Measurements from ENCODE around the gene GTF3C4. TPM values are rescaled to one million over a fixed set of nuclear protein-coding genes. Genes with fewer than 3 reads are reported as not detected.

Gene GTF3C4
- total RNA-seq, 2 donors from 2014 or later: 16.0 to 17.3 TPM

DNA sequence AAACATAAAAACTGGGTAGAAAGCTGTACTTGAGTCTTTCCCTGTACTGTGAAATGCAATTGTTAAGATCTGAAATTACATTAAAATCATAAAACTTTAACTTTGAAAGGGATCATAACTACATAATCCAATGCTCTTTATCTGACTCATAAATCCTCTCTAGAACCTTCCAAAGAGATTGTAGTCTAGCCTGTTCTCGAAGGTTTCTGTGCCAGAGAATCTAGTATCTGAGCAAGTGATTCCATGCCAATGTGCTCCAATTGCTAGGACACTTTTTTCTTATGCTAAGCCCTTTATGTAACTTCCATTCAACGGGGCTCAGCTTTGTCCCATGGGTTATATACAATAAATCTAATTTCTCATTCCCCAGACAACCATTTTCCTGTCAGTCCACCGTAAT, 21.6 kb upstream of the GTF3C4 start:
- 54% methylated on average over 3 of the region's 3 CpGs for WGBS
- Histone ChIP-seq H3K36me3 (peaks cover 3 to 21% of the 10 kb centered on the region in 2 donors), H3K27ac (peak overlapping the region; percentile 15 to 28), H3K9me3 (no peaks in the 10 kb centered on the region), H3K27me3 (replicated peaks; ENCODE audit: insufficient read depth) (no peaks in the 10 kb centered on the region), H3K4me1 (replicated peaks) (no peaks in the 10 kb centered on the region), H3K4me3 (no peak overlapping the region)
- no peak for DNase-seq (ENCODE audit: low spot score)
- TF ChIP-seq POLR2AphosphoS5 (IDR thresholded peaks at IDR 0.05): peak; percentile 68
- TF ChIP-seq POLR2A (IDR thresholded peaks at IDR 0.05): no peak
- no peak for TF ChIP-seq CTCF (IDR thresholded peaks at IDR 0.05)
- intact Hi-C loops (cut with DNase I): no loop called here

GRCh38 chr9:132651259-132651658, 19.0 kb upstream of the GTF3C4 start:
- Histone ChIP-seq H3K4me3 (no peak overlapping the region), H3K36me3 (peaks cover 0 to 4% of the 10 kb centered on the region in 2 donors), H3K27ac (no peak overlapping the region), H3K4me1 (replicated peaks) (no peaks in the 10 kb centered on the region), H3K27me3 (replicated peaks; ENCODE audit: insufficient read depth) (no peaks in the 10 kb centered on the region), H3K9me3 (no peaks in the 10 kb centered on the region)
- TF ChIP-seq POLR2AphosphoS5 (IDR thresholded peaks at IDR 0.05) (peak; percentile 80), POLR2A (IDR thresholded peaks at IDR 0.05) (no peak), CTCF (IDR thresholded peaks at IDR 0.05) (peak in 3 of 4 experiments; percentile 57 to 77 (median 72))
- DNase-seq (ENCODE audit: low spot score): peak; percentile 72
- WGBS: 36% methylated on average over 6 of the region's 6 CpGs
- intact Hi-C loops (cut with DNase I): no loop called here

- H3K36me3 ChIP-seq: no peaks in the 10 kb centered on the region
- WGBS: 85% methylated on average over 7 of the region's 7 CpGs
Observed at GRCh38 chr9:132656299-132656698, 14.0 kb upstream of the GTF3C4 start.

GRCh38 chr9:132662152-132662945, 7.9 kb upstream of the GTF3C4 start:
- WGBS: 75% methylated on average over 12 of the region's 12 CpGs
- Histone ChIP-seq H3K27ac (no peak overlapping the region), H3K27me3 (replicated peaks; ENCODE audit: insufficient read depth) (no peaks in the 10 kb centered on the region), H3K4me3 (no peak overlapping the region), H3K9me3 (no peaks in the 10 kb centered on the region), H3K36me3 (no peaks in the 10 kb centered on the region), H3K4me1 (replicated peaks) (no peaks in the 10 kb centered on the region)
- intact Hi-C loops (cut with DNase I): no loop called here
- TF ChIP-seq POLR2AphosphoS5 (IDR thresholded peaks at IDR 0.05) (no peak), CTCF (IDR thresholded peaks at IDR 0.05) (no peak), POLR2A (IDR thresholded peaks at IDR 0.05) (no peak)
- no peak for DNase-seq (ENCODE audit: low spot score)

More at GRCh38 chr9:132656299-132656698, 14.0 kb upstream of the GTF3C4 start:
- intact Hi-C loops (cut with DNase I): no loop called here
- Histone ChIP-seq H3K4me3 (no peak overlapping the region), H3K4me1 (replicated peaks) (no peaks in the 10 kb centered on the region), H3K9me3 (no peaks in the 10 kb centered on the region), H3K27me3 (replicated peaks; ENCODE audit: insufficient read depth) (no peaks in the 10 kb centered on the region), H3K27ac (no peak overlapping the region)
- no peak for DNase-seq (ENCODE audit: low spot score)
- TF ChIP-seq POLR2AphosphoS5 (IDR thresholded peaks at IDR 0.05): no peak
- TF ChIP-seq CTCF (IDR thresholded peaks at IDR 0.05): no peak
- no peak for TF ChIP-seq POLR2A (IDR thresholded peaks at IDR 0.05)

DNA sequence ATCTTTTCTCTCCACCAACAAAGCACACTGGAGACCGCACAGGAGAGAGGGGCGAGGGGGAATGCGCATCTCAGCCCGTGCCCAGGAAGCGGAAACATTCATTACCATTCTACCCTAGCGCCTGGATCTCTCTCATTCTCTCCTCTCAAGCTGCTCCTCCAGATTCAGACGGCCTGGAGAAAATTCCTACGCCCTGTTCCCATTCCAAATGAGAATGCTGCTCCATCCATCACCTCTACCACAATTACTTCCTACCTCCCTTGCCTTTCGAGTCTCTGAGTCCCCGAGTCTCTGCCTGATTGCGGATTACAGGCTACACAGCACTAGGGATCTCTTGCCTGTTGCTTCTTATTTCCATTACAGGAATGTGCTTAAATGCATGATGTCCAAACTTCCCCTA, 7.1 kb upstream of the GTF3C4 start:
- no peak overlapping the region for H3K27ac ChIP-seq
- intact Hi-C loops (cut with DNase I): no loop called here
- no peaks in the 10 kb centered on the region for H3K36me3 ChIP-seq
- no peaks in the 10 kb centered on the region for H3K4me1 ChIP-seq (replicated peaks)
- DNase-seq (ENCODE audit: low spot score): no peak
- H3K4me3 ChIP-seq: no peak overlapping the region
- WGBS: 69% methylated on average over 11 of the region's 11 CpGs
- H3K27me3 ChIP-seq (replicated peaks; ENCODE audit: insufficient read depth): no peaks in the 10 kb centered on the region
- no peaks in the 10 kb centered on the region for H3K9me3 ChIP-seq
- TF ChIP-seq POLR2AphosphoS5 (IDR thresholded peaks at IDR 0.05) (no peak), CTCF (IDR thresholded peaks at IDR 0.05) (no peak), POLR2A (IDR thresholded peaks at IDR 0.05) (no peak)
